KOPT-K1 (cell line): Measurements from ENCODE around the gene PHF1.
"Not testable (repeated sequence)": the region's sequence is repeated elsewhere in the genome, so short reads cannot be mapped to it uniquely, and the experiment has no call there.

Experiments used
- H3K27ac ChIP-seq: fragments of 200-600 bp; sonication (generic); 2 replicates; pipeline ENCODE4 v1.5.1; 2016; ENCODE audit warnings: antibody characterized with exemption, mild to moderate bottlenecking, low read depth, low read length; ENCODE audit not compliant: poor library complexity, severe bottlenecking
- H3K36me3 ChIP-seq: fragments of 200-600 bp; sonication (generic); 2 replicates; pipeline ENCODE4 v1.5.1; 2017; ENCODE audit warnings: antibody characterized with exemption, mild to moderate bottlenecking, low read length, moderate library complexity; ENCODE audit not compliant: insufficient read depth
- H3K9me3 ChIP-seq: fragments of 200-600 bp; sonication (generic); 2 replicates; pipeline ENCODE4 v1.5.1; 2017; ENCODE audit warnings: antibody characterized with exemption, low read length, mild to moderate bottlenecking; ENCODE audit not compliant: insufficient read depth, poor library complexity, severe bottlenecking

Gene PHF1

GRCh38 chr6:33410711-33411631 is at the start of gene PHF1:
Gene PHF1, plus strand, starts transcription at chr6:33411014. Its CDS starts 1,250 bp downstream, at chr6:33412264.
- H3K36me3 ChIP-seq = peaks cover 68% of the 10 kb centered on the region
- H3K27ac ChIP-seq = peak within 1 kb of the TSS; percentile 88
- no peaks in the 10 kb centered on the region for H3K9me3 ChIP-seq

GRCh38 chr6:33363486-33363885 is 47.3 kb upstream of the PHF1 start:
- not testable (repeated sequence) for H3K27ac ChIP-seq, H3K9me3 ChIP-seq, H3K36me3 ChIP-seq

GRCh38 chr6:33364475-33365205 is 46.2 kb upstream of the PHF1 start:
- H3K9me3 ChIP-seq, H3K27ac ChIP-seq, H3K36me3 ChIP-seq: not testable (repeated sequence)

- not testable (repeated sequence) for H3K27ac ChIP-seq
These were observed 45.4 kb upstream of the PHF1 start for GRCh38 chr6:33365206-33365971.

GRCh38 chr6:33367009-33367714 is 43.7 kb upstream of the PHF1 start:
- no peaks in the 10 kb centered on the region for H3K36me3 ChIP-seq
- H3K9me3 ChIP-seq = no peaks in the 10 kb centered on the region
- H3K27ac ChIP-seq = no peak overlapping the region

More at GRCh38 chr6:33365206-33365971, 45.4 kb upstream of the PHF1 start:
- not testable (repeated sequence) for H3K36me3 ChIP-seq, H3K9me3 ChIP-seq

GRCh38 chr6:33367715-33368025 is 43.1 kb upstream of the PHF1 start:
- H3K27ac ChIP-seq, H3K36me3 ChIP-seq, H3K9me3 ChIP-seq: not testable (repeated sequence)

- H3K27ac ChIP-seq = not testable (repeated sequence)
These were observed 38.9 kb upstream of the PHF1 start for GRCh38 chr6:33371901-33372300.

GRCh38 chr6:33372526-33373123 is 38.2 kb upstream of the PHF1 start:
- no peaks in the 10 kb centered on the region for H3K9me3 ChIP-seq
- H3K36me3 ChIP-seq = no peaks in the 10 kb centered on the region
- H3K27ac ChIP-seq = no peak overlapping the region

More at GRCh38 chr6:33371901-33372300, 38.9 kb upstream of the PHF1 start:
- H3K9me3 ChIP-seq, H3K36me3 ChIP-seq: not testable (repeated sequence)

GRCh38 chr6:33373960-33374910 is 36.6 kb upstream of the PHF1 start:
- H3K27ac ChIP-seq = no peak overlapping the region
- H3K36me3 ChIP-seq = no peaks in the 10 kb centered on the region

GRCh38 chr6:33375143-33375671 is 35.6 kb upstream of the PHF1 start:
- Histone ChIP-seq H3K36me3 (no peaks in the 10 kb centered on the region), H3K9me3 (no peaks in the 10 kb centered on the region), H3K27ac (no peak overlapping the region)

More at GRCh38 chr6:33373960-33374910, 36.6 kb upstream of the PHF1 start:
- no peaks in the 10 kb centered on the region for H3K9me3 ChIP-seq

GRCh38 chr6:33377171-33377570 is 33.6 kb upstream of the PHF1 start:
- H3K9me3 ChIP-seq = no peaks in the 10 kb centered on the region
- H3K36me3 ChIP-seq = no peaks in the 10 kb centered on the region
- no peak overlapping the region for H3K27ac ChIP-seq

- H3K27ac ChIP-seq, H3K9me3 ChIP-seq, H3K36me3 ChIP-seq: not testable (repeated sequence)
These were observed 31.6 kb upstream of the PHF1 start for GRCh38 chr6:33379184-33379583.

GRCh38 chr6:33380272-33380981 is 30.4 kb upstream of the PHF1 start:
- Histone ChIP-seq H3K27ac (no peak overlapping the region), H3K36me3 (no peaks in the 10 kb centered on the region), H3K9me3 (no peaks in the 10 kb centered on the region)
